Urothelium cell line (cell line): ENCODE data around the gene URAD.

ENCODE experiments used
- DNase-seq: peaks from one replicate; pipeline ENCODE4 v3.0.0; 2011; ENCODE audit warnings: low spot score, mixed read lengths
- FAIRE-seq: peaks from 2 replicates; lab custom pipeline; 2011; peaks lifted over from hg19 to GRCh38; lab: Jason Lieb, UNC

The URAD gene

DNA sequence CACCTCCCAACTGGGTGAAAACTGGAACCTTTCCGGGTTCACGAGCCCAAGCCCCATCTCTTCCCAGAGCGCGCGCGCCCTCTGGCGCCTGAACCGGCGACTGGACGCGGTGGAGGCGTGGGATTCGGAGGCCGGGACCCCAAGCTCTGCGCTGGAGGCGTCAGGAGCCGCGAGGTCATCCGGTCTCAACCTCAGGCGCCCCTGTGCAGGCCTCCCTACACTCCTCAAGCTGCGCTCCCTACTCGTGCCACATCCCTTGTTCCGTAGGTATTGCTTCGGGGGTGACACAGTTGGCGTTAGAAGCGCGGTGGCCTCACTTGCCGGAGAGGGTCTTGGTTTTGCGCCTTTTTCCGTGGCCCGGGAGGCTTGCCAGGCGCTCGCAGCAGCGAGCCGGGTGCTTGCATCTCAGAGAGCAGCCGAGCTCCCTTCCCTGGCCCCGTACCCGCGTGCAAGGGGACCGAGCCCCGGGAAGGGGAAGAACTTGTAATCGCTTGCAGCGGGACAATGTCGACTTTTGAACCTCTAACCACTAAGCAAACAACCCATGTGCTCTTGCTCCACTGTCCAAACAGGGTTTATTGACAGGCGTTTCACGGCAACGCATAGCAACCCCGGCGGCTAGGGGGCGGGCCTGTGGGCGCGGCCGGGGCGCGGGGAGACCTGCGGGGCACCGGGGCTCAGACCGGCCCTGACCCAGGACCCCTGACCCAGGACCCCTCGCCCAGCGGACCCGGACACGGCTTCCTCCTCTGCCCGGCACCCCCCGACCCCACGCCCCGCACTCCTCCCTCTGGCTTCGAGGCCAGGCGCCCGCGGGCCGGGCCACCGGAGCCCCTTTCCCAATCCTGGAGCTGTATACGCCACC, 27.9 kb downstream of the URAD start:
- no peak for FAIRE-seq
- no peak for DNase-seq

DNA sequence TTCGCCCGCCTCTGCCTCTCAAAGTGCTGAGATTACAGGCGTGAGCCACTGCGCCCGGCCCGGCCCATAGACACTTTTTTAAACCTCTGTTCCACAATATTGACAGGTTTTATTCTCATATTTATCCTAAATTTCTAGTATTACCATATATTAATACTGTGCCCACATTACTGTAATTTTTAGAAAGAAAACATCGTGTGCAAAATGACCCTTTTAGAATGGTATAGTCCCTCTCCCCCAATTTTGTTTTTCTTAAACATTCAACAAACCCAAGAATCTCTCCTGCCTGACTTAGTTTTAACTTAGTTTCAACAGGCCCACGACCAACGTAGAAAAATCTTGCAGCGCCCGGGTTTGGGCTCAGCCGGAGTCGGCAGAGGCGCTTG, 28.5 kb downstream of the URAD start:
- no peak for FAIRE-seq

GRCh38 chr13:27956576-27957300, 31.8 kb downstream of the URAD start:
- FAIRE-seq, result no peak
- DNase-seq, result no peak

More for the DNA sequence above, 28.5 kb downstream of the URAD start:
- no peak for DNase-seq

DNA sequence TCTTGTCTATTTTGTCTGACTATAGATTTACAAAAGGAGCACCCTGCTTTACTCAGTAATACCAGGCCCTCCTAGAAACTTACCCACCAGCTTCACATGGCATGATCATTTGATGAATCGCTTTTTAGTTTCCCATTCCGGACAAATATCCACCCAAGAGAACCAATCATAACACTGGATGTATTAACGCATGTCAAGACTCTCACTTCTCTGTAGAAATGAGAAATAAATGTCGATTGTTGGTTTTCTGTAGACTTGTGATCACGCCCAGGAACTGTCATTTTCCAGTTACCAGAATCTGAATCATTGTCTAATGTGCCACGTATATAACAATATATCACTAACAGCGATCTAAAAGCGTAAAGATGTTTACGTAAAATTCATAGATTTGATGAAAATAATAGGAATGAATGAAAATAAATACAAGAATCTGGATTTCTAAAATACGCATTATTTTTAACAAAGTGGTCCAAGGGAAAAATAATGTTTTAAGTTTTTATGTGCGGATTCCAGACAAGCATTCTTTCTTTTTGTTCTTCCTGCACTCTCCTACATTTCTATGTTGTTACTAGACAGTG, 33.4 kb downstream of the URAD start:
- no peak for FAIRE-seq
- no peak for DNase-seq

GRCh38 chr13:27954406-27954851, 34.1 kb downstream of the URAD start:
- DNase-seq, result no peak
- FAIRE-seq, result no peak

DNA sequence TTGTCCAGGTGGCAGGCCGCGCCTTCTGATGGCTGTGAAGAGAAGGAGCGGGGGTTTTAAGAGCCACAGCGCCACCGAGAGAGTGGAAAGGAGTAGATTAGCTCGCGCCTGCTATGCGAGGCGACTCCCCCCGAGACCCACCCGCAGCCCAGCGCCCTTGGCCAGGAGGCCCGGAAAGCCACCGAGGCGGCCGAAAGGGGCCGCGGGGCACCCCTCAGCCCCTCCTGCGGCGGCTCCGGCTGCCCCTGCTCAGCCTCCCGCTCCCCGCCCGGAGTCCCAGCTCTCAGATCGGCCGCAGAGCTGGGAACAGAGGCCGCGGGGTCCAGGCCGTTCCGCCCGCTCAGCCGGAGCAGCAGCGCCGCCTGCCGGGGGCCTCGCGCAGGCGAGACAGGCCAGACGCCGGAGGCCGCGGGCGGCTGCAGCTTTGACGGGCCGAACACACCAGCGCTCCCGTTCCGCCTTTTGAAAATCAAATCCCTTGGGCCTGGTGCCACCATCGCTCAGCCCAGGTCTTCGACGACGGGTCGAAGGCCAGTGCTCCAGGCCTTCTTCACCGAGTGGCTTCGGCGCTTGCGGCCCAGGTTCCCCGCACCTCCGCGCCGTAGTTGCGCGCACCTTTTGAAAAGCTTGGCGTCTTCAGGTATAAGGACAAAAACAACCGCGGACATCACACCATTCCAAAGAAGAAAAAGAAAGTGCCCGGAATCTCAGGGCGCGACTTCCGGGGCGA, 34.7 kb downstream of the URAD start:
- DNase-seq, result peak; percentile 82
- no peak for FAIRE-seq

DNA sequence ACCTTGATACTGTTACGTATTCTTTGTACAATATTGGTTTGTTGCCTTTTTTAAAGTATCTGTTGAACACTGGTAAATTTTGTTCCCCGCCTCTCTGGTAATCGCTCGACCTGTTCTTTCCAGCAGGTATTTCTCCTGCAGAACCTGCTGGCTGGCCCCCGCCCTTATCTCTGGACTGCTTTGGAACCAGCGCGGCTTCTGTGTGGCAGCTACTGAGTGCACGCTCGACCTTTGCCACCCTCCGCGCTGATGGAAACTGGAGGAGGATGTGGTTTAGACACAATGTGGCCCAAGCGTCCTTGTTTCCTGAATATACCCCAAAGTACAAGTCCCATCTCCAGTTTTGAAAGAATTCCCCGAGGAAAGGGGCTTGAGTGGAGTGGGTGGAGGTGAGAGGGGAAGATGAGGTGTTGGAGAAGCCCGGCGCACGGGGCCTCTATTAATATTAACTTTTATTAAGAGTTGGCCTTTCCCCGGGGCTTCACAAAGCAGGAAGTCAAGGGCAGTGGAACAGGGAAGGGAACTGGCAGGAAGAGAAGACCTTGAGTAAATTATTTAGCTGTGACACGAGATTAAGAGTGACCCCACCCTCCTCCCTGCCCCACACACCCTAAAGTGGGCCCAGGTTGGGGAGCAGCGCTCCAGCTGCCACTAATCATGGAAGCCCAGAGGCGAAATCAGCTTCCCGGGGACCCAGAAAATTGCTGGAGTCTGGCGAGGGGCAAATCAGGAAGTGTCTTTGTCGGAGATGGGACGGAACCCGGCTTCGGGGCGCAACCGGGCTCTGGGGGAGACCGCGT, 35.4 kb downstream of the URAD start:
- FAIRE-seq, result no peak

GRCh38 chr13:27942972-27943371, 45.5 kb downstream of the URAD start:
- FAIRE-seq (no peak), DNase-seq (no peak)

More for the DNA sequence above, 35.4 kb downstream of the URAD start:
- DNase-seq, result no peak

GRCh38 chr13:27933580-27934328, 54.7 kb downstream of the URAD start:
- FAIRE-seq (no peak), DNase-seq (no peak)

DNA sequence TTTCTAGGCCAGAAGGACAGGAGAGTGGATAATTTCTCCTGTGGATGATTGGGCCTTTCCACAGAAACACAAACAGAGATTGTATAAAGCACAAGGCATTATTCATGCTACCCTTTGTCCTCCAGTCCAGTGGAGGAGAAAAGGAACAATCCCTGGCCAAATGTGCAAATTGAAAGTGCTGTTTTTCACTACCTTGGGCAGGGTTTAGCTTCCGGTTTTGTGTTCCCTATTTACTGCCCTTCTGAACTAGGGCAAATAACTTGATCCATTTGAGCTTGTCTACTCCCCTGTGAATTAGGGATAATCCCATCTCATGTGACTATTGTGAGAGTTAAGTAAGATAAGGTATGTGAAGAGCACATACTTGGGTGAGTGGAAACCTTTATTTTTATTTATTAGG, 55.4 kb downstream of the URAD start:
- FAIRE-seq (no peak), DNase-seq (no peak)

GRCh38 chr13:27929868-27930267, 58.6 kb downstream of the URAD start:
- DNase-seq (no peak), FAIRE-seq (no peak)

- DNase-seq (no peak), FAIRE-seq (no peak)
Measured at GRCh38 chr13:27928805-27929753, 59.4 kb downstream of the URAD start.

DNA sequence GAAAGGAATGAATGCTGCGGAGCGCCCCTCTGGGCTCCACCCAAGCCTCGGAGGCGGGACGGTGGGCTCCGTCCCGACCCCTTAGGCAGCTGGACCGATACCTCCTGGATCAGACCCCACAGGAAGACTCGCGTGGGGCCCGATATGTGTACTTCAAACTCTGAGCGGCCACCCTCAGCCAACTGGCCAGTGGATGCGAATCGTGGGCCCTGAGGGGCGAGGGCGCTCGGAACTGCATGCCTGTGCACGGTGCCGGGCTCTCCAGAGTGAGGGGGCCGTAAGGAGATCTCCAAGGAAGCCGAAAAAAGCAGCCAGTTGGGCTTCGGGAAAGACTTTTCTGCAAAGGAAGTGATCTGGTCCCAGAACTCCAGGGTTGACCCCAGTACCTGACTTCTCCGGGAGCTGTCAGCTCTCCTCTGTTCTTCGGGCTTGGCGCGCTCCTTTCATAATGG, 60.1 kb downstream of the URAD start:
- no peak for FAIRE-seq
- DNase-seq, result no peak
